Activated T-helper 1 cell treated with anti-CD3 and anti-CD28 coated beads, Interleukin-12 subunit alpha, Interleukin-12 subunit beta, Interleukin-2, Interleukin-4 antibody, amounts not matched to agents 30 ng/mL and 10 ng/mL and 1 ng/mL, durations not matched to agents 14 hours and 24 hours and 36 hours (primary cell): Measurements from ENCODE around the gene SMYD3. TPM values are rescaled to one million over a fixed set of nuclear protein-coding genes. Genes with fewer than 3 reads are reported as not detected.

Experiments
- DNase-seq: peaks from one replicate; pipeline ENCODE4 v3.0.0; 2021; ENCODE audit warnings: low spot score
- H3K27ac Mint-ChIP-seq: one replicate; pipeline ENCODE4 v1.8.0; 2021; ENCODE audit warnings: mild to moderate bottlenecking, mixed read lengths
- H3K27me3 Mint-ChIP-seq: one replicate; pipeline ENCODE4 v1.8.0; 2022; ENCODE audit warnings: mild to moderate bottlenecking, moderate library complexity, mixed read lengths; ENCODE audit not compliant: insufficient read depth
- H3K36me3 Mint-ChIP-seq: one replicate; pipeline ENCODE4 v1.8.0; 2021; ENCODE audit warnings: low read depth, mixed read lengths
- H3K4me1 Mint-ChIP-seq: one replicate; pipeline ENCODE4 v1.8.0; 2021; ENCODE audit warnings: low read depth, mixed read lengths
- H3K4me3 Mint-ChIP-seq: one replicate; pipeline ENCODE4 v1.8.0; 2021; ENCODE audit warnings: mild to moderate bottlenecking, moderate library complexity, mixed read lengths
- H3K9me3 Mint-ChIP-seq: one replicate; pipeline ENCODE4 v1.8.0; 2021; ENCODE audit warnings: mixed read lengths
- intact Hi-C: fragments of 100-400 bp; cut with micrococcal nuclease; formaldehyde crosslinking; loops from one replicate; pipeline ENCODE4 v1.15.1; 2024
- total RNA-seq: library from RNA; stranded (reverse); gene quantifications from 2 replicates; pipeline ENCODE4 v1.2.3, GENCODE V29; 2022

SMYD3 gene
- total RNA-seq, 1 donor from 2014 or later = 21.7 TPM

- DNase-seq = no peak
- no peak overlapping the region for H3K4me3 Mint-ChIP-seq
- no peaks in the 10 kb centered on the region for H3K36me3 Mint-ChIP-seq
- H3K9me3 Mint-ChIP-seq = no peaks in the 10 kb centered on the region
- H3K4me1 Mint-ChIP-seq = no peaks in the 10 kb centered on the region
- H3K27me3 Mint-ChIP-seq = no peaks in the 10 kb centered on the region
- intact Hi-C loops = no loop called here
- H3K27ac Mint-ChIP-seq = no peak overlapping the region
Observed at GRCh38 chr1:246275036-246275435, 232.0 kb downstream of the SMYD3 start.

DNA sequence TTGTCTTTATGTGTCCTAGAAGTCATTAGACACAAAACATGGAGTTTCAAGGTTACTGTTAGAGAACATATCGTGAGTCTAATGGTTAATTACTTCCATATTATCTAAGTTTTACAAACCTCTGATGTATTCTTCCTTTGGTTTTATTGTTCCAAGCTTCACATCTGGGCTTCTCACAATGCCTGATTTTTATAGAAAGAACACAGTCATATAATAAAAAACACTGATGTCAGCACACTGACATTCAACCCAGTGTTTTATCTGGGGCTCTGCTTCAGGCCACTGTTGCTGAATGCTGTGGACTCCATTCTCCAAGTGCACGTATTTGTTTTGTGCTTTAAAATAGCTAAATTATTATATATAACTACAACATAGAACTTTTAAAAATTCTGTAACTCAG is 232.9 kb downstream of the SMYD3 start:
- Mint-ChIP-seq H3K4me1 (no peaks in the 10 kb centered on the region), H3K27ac (no peak overlapping the region)
- intact Hi-C loops = no loop called here

DNA sequence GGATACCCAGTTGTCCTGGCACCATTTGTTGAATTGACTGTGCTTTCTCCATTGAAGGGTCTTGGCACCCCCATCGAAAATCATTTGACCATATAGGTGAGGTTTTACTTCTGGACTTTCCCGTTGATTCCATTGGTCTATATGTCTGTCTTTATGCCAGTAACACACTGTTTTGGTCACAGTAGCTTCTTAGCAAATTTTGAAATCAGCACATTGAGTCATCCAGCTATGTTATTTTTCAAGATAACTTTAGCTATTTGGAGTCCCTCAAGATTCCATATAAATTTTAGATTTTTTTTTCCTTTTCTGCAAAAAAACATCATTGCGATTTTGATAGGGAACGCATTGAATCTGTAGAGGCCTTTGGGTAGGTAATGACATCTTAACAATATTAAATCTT is 235.6 kb downstream of the SMYD3 start:
- Mint-ChIP-seq H3K27me3 (no peaks in the 10 kb centered on the region), H3K4me1 (no peaks in the 10 kb centered on the region), H3K36me3 (no peaks in the 10 kb centered on the region), H3K4me3 (no peak overlapping the region), H3K27ac (no peak overlapping the region), H3K9me3 (no peaks in the 10 kb centered on the region)
- DNase-seq = no peak
- intact Hi-C loops = no loop called here

More for the DNA sequence above, 232.9 kb downstream of the SMYD3 start:
- Mint-ChIP-seq H3K36me3 (no peaks in the 10 kb centered on the region), H3K9me3 (no peaks in the 10 kb centered on the region), H3K4me3 (no peak overlapping the region), H3K27me3 (no peaks in the 10 kb centered on the region)
- no peak for DNase-seq

- Mint-ChIP-seq H3K36me3 (no peaks in the 10 kb centered on the region), H3K4me1 (no peaks in the 10 kb centered on the region), H3K9me3 (no peaks in the 10 kb centered on the region), H3K27ac (no peak overlapping the region), H3K4me3 (no peak overlapping the region), H3K27me3 (no peaks in the 10 kb centered on the region)
- no peak for DNase-seq
- intact Hi-C loops = no loop called here
Observed at GRCh38 chr1:246270236-246270635, 236.8 kb downstream of the SMYD3 start.

DNA sequence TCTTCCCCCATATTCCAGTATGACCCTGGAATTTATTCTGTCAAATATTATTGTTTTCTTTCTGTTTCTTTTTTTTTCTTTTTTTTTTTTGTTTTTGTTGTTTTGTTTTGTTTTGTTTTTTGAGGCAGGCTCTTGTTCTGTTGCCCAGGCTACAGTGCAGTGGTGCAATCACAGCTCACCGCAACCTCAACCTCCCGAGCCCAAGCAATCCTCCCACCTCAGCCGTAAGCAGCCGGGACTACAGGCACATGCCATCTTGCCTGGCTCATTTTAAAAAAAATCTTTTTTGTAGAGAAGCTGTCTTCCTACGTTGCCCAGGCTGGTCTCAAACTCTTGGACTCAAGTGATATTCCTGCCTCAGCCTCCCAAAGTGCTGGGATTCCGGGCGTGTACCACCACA is 237.6 kb downstream of the SMYD3 start:
- H3K4me3 Mint-ChIP-seq = no peak overlapping the region
- no peaks in the 10 kb centered on the region for H3K36me3 Mint-ChIP-seq
- H3K9me3 Mint-ChIP-seq = no peaks in the 10 kb centered on the region
- intact Hi-C loops = no loop called here
- no peak for DNase-seq
- no peak overlapping the region for H3K27ac Mint-ChIP-seq
- H3K27me3 Mint-ChIP-seq = no peaks in the 10 kb centered on the region
- no peaks in the 10 kb centered on the region for H3K4me1 Mint-ChIP-seq

DNA sequence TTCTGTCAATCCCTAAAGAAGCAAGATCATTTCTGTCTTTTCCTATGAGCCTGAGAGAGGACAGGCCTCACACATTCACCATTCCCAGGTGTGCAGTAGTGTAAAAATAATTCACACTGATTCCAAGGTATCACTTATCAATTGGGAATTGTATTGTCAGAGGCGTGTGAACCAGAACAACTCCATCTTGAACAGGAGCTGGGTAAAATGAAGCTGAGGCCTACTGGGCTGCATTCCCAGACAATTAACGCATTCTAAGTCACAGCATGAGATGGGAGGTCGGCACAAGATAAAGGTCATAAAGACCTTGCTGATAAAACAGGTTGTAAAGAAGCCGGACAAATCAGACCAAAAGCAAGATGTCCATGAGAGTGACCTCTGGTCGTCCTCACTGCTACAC is 239.2 kb downstream of the SMYD3 start:
- H3K36me3 Mint-ChIP-seq = no peaks in the 10 kb centered on the region
- H3K9me3 Mint-ChIP-seq = no peaks in the 10 kb centered on the region
- DNase-seq = no peak
- H3K27me3 Mint-ChIP-seq = no peaks in the 10 kb centered on the region
- no peaks in the 10 kb centered on the region for H3K4me1 Mint-ChIP-seq
- intact Hi-C loops = no loop called here
- no peak overlapping the region for H3K4me3 Mint-ChIP-seq
- H3K27ac Mint-ChIP-seq = no peak overlapping the region

GRCh38 chr1:246267426-246267825 is 239.7 kb downstream of the SMYD3 start:
- Mint-ChIP-seq H3K9me3 (no peaks in the 10 kb centered on the region), H3K4me1 (no peaks in the 10 kb centered on the region), H3K36me3 (no peaks in the 10 kb centered on the region), H3K4me3 (no peak overlapping the region), H3K27me3 (no peaks in the 10 kb centered on the region), H3K27ac (no peak overlapping the region)
- intact Hi-C loops = no loop called here
- no peak for DNase-seq

GRCh38 chr1:246265481-246265880 is 241.6 kb downstream of the SMYD3 start:
- H3K27ac Mint-ChIP-seq = no peak overlapping the region
- no peaks in the 10 kb centered on the region for H3K4me1 Mint-ChIP-seq
- no peaks in the 10 kb centered on the region for H3K27me3 Mint-ChIP-seq
- H3K4me3 Mint-ChIP-seq = no peak overlapping the region
- H3K36me3 Mint-ChIP-seq = peaks cover 3% of the 10 kb centered on the region
- DNase-seq = no peak
- H3K9me3 Mint-ChIP-seq = peaks cover 5% of the 10 kb centered on the region
- intact Hi-C loops = no loop called here

- peaks cover 5% of the 10 kb centered on the region for H3K36me3 Mint-ChIP-seq
- no peak overlapping the region for H3K4me3 Mint-ChIP-seq
- no peaks in the 10 kb centered on the region for H3K4me1 Mint-ChIP-seq
- peaks cover 24% of the 10 kb centered on the region for H3K9me3 Mint-ChIP-seq
- H3K27ac Mint-ChIP-seq = no peak overlapping the region
- no peaks in the 10 kb centered on the region for H3K27me3 Mint-ChIP-seq
- intact Hi-C loops = no loop called here
- no peak for DNase-seq
Observed at GRCh38 chr1:246262281-246262680, 244.8 kb downstream of the SMYD3 start.

GRCh38 chr1:246261639-246262038 is 245.4 kb downstream of the SMYD3 start:
- no peak for DNase-seq
- no peaks in the 10 kb centered on the region for H3K4me1 Mint-ChIP-seq
- intact Hi-C loops = no loop called here
- H3K27me3 Mint-ChIP-seq = no peaks in the 10 kb centered on the region
- peaks cover 5% of the 10 kb centered on the region for H3K36me3 Mint-ChIP-seq
- H3K4me3 Mint-ChIP-seq = no peak overlapping the region
- no peak overlapping the region for H3K27ac Mint-ChIP-seq
- peaks cover 29% of the 10 kb centered on the region for H3K9me3 Mint-ChIP-seq

DNA sequence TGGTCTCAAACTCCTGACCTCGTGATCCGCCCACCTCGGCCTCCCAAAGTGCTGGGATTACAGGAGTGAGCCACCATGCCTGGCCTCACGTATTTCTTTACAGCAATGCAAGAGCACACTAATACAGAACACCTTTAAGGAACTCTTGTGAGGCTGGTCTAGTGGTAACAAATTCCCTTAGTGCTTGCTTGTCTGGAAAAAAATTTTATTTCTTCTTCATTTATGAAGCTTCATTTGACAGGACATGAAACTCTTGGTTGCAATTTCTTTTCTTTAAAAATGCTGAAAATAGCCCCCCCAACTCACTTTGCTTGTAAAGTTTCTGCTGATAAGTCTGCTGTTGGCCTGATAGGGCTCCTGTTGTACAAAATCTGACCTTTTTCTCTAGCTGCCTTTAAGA is 248.8 kb downstream of the SMYD3 start:
- peaks cover 29% of the 10 kb centered on the region for H3K9me3 Mint-ChIP-seq
- intact Hi-C loops = no loop called here
- H3K4me3 Mint-ChIP-seq = no peak overlapping the region
- no peak overlapping the region for H3K27ac Mint-ChIP-seq
- H3K27me3 Mint-ChIP-seq = no peaks in the 10 kb centered on the region
- no peak for DNase-seq
- H3K4me1 Mint-ChIP-seq = no peaks in the 10 kb centered on the region
- H3K36me3 Mint-ChIP-seq = peaks cover 5% of the 10 kb centered on the region

DNA sequence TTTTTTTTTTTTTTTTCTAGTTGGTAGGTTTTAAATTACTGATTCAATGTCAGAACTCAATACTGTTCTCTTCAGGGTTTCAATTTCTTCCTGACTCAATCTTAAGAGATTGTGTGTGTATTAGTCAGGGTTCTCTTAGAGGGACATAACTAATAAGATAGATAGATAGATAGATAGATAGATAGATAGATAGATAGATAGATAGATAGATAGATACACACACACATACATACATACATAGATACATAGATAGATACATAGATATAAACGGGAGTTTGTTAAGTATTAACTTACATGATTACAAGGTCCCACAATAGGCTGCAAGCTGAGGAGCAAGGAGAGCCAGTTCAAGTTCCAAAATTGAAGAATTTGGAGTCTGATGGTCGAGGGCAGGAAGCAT is 251.3 kb downstream of the SMYD3 start:
- DNase-seq = no peak
- no peaks in the 10 kb centered on the region for H3K27me3 Mint-ChIP-seq
- H3K9me3 Mint-ChIP-seq = peaks cover 24% of the 10 kb centered on the region
- intact Hi-C loops = no loop called here
- no peak overlapping the region for H3K4me3 Mint-ChIP-seq
- no peaks in the 10 kb centered on the region for H3K4me1 Mint-ChIP-seq
- peaks cover 2% of the 10 kb centered on the region for H3K36me3 Mint-ChIP-seq
- no peak overlapping the region for H3K27ac Mint-ChIP-seq

- no peaks in the 10 kb centered on the region for H3K27me3 Mint-ChIP-seq
- peaks cover 19% of the 10 kb centered on the region for H3K9me3 Mint-ChIP-seq
- peaks cover 2% of the 10 kb centered on the region for H3K36me3 Mint-ChIP-seq
- no peaks in the 10 kb centered on the region for H3K4me1 Mint-ChIP-seq
- no peak overlapping the region for H3K27ac Mint-ChIP-seq
- no peak overlapping the region for H3K4me3 Mint-ChIP-seq
- intact Hi-C loops = no loop called here
- DNase-seq = no peak
Observed at GRCh38 chr1:246254854-246255253, 252.2 kb downstream of the SMYD3 start.

GRCh38 chr1:246246430-246246829 is 260.6 kb downstream of the SMYD3 start:
- Mint-ChIP-seq H3K4me1 (no peaks in the 10 kb centered on the region), H3K4me3 (no peak overlapping the region), H3K27me3 (no peaks in the 10 kb centered on the region), H3K27ac (no peak overlapping the region), H3K9me3 (peaks cover 8% of the 10 kb centered on the region), H3K36me3 (no peaks in the 10 kb centered on the region)
- intact Hi-C loops = no loop called here
- DNase-seq = no peak
